Measurements from ENCODE around the gene FAM209B. TPM values are rescaled to one million over a fixed set of nuclear protein-coding genes. Genes with fewer than 3 reads are reported as not detected.

The FAM209B gene
- total RNA-seq, 4 donors from 2014 or later, result 1.9 TPM; not detected in 3

GRCh38 chr20:56537997-56538396, 5.0 kb downstream of the FAM209B start:
- Histone ChIP-seq H3K27me3 (no peaks in the 10 kb centered on the region), H3K36me3 (no peaks in the 10 kb centered on the region), H3K9me3 (no peaks in the 10 kb centered on the region), H3K4me3 (no peak overlapping the region), H3K27ac (no peak overlapping the region), H3K4me1 (no peaks in the 10 kb centered on the region)
- DNase-seq, result no peak
- intact Hi-C loops (cut with DNase I; ENCODE audit: low total_unique reads) (no loop called here), in situ Hi-C loops (cut with MboI; ENCODE audit: low pct_ligation_motif_present in 1 of 4, low pct_unique_long_range_greater_than_20kb in 1 of 4, low sequenced_read_pairs in 3 of 4) (no loop called here)
- WGBS, 2 donors (ENCODE audit: low coverage in 1 of 2), result 76 to 100% methylated on average over 2 to 3 of the region's 3 CpGs
- no peak for TF ChIP-seq EP300 (IDR thresholded peaks at IDR 0.05; ENCODE audit: low read depth)
- TF ChIP-seq POLR2AphosphoS5 (IDR thresholded peaks at IDR 0.05), result no peak
- no peak for TF ChIP-seq POLR2A (IDR thresholded peaks at IDR 0.05)
- TF ChIP-seq CTCF (IDR thresholded peaks at IDR 0.05), result no peak

- DNase-seq, result no peak
- Histone ChIP-seq H3K9me3 (no peaks in the 10 kb centered on the region), H3K36me3 (no peaks in the 10 kb centered on the region), H3K4me3 (no peak overlapping the region), H3K27ac (no peak overlapping the region), H3K4me1 (no peaks in the 10 kb centered on the region), H3K27me3 (no peaks in the 10 kb centered on the region)
- intact Hi-C loops (cut with DNase I; ENCODE audit: low total_unique reads), result no loop called here
- TF ChIP-seq POLR2AphosphoS5 (IDR thresholded peaks at IDR 0.05) (no peak), CTCF (IDR thresholded peaks at IDR 0.05) (no peak), POLR2A (IDR thresholded peaks at IDR 0.05) (no peak)
- 80 to 82% methylated on average over 1 to 6 of the region's 6 CpGs for WGBS, 2 donors (ENCODE audit: low coverage in 1 of 2)
- in situ Hi-C loops (cut with MboI; ENCODE audit: low pct_ligation_motif_present in 1 of 4, low pct_unique_long_range_greater_than_20kb in 1 of 4, low sequenced_read_pairs in 3 of 4), result loop anchor here in 1 of 4 donors (10.0 kb wide), 1 partner anchor 434 kb away; no protein-coding TSS in a partner anchor
Measured at GRCh38 chr20:56540415-56540814, 7.4 kb downstream of the FAM209B start.

GRCh38 chr20:56542489-56543030, 9.5 kb downstream of the FAM209B start:
- DNase-seq, result no peak
- TF ChIP-seq EP300 (IDR thresholded peaks at IDR 0.05; ENCODE audit: low read depth) (no peak), CTCF (IDR thresholded peaks at IDR 0.05) (no peak), POLR2AphosphoS5 (IDR thresholded peaks at IDR 0.05) (no peak), POLR2A (IDR thresholded peaks at IDR 0.05) (no peak)
- intact Hi-C loops (cut with DNase I; ENCODE audit: low total_unique reads), result no loop called here
- Histone ChIP-seq H3K27ac (no peak overlapping the region), H3K4me3 (no peak overlapping the region), H3K27me3 (no peaks in the 10 kb centered on the region), H3K9me3 (no peaks in the 10 kb centered on the region), H3K4me1 (no peaks in the 10 kb centered on the region), H3K36me3 (no peaks in the 10 kb centered on the region)
- in situ Hi-C loops (cut with MboI; ENCODE audit: low pct_ligation_motif_present in 1 of 4, low pct_unique_long_range_greater_than_20kb in 1 of 4, low sequenced_read_pairs in 3 of 4), result loop anchor here in 1 of 4 donors (10.0 kb wide), 1 partner anchor 432 kb away; no protein-coding TSS in a partner anchor
- WGBS, 2 donors (ENCODE audit: low coverage in 1 of 2), result 52 to 63% methylated on average over 8 to 9 of the region's 9 CpGs

- intact Hi-C loops (cut with DNase I; ENCODE audit: low total_unique reads) (loop anchor here (10.0 kb wide), 2 partner anchors 423 to 793 kb away; no protein-coding TSS in a partner anchor), in situ Hi-C loops (cut with MboI; ENCODE audit: low pct_ligation_motif_present in 1 of 4, low pct_unique_long_range_greater_than_20kb in 1 of 4, low sequenced_read_pairs in 3 of 4) (loop anchor here (10.0 to 25.0 kb wide), 4 partner anchors 413 to 786 kb away; partner anchors contain the start of gene SPO11 (in 2 of the 4))
- H3K27me3 ChIP-seq, result no peaks in the 10 kb centered on the region
- H3K36me3 ChIP-seq, result no peaks in the 10 kb centered on the region
- TF ChIP-seq EP300 (IDR thresholded peaks at IDR 0.05; ENCODE audit: low read depth), result no peak
- TF ChIP-seq POLR2AphosphoS5 (IDR thresholded peaks at IDR 0.05), result no peak
- no peak for TF ChIP-seq POLR2A (IDR thresholded peaks at IDR 0.05)
- no peak for TF ChIP-seq CTCF (IDR thresholded peaks at IDR 0.05)
- H3K4me3 ChIP-seq, result no peak overlapping the region
- H3K9me3 ChIP-seq, result no peaks in the 10 kb centered on the region
- peaks cover 0 to 4% (median 2%) of the 10 kb centered on the region in 4 donors for H3K4me1 ChIP-seq
- 79 to 85% methylated on average over 7 to 8 of the region's 8 CpGs for WGBS, 2 donors (ENCODE audit: low coverage in 1 of 2)
- H3K27ac ChIP-seq, result no peak overlapping the region
- DNase-seq, result no peak
Measured at GRCh38 chr20:56551571-56551970, 18.5 kb downstream of the FAM209B start.

Data from transverse colon (tissue), 4 donors.